ENCODE data around the gene SIGLEC12.

The SIGLEC12 gene

GRCh38 chr19:51501594-51502263 lies at the start of gene SIGLEC12:
Gene SIGLEC12 (minus strand): TSS chr19:51501800. CDS start chr19:51501733, 67 bp downstream.
- H3K27me3 ChIP-seq = no peaks in the 10 kb centered on the region
- H3K9me3 ChIP-seq = no peaks in the 10 kb centered on the region
- no peak within 1 kb of the TSS for H3K27ac ChIP-seq
- H3K4me1 ChIP-seq = peaks cover 15% of the 10 kb centered on the region
- peak within 1 kb of the TSS; percentile 69 for H3K4me2 ChIP-seq
- no peak within 1 kb of the TSS for H3K9ac ChIP-seq
- H3K4me3 ChIP-seq = no peak within 1 kb of the TSS
- TF ChIP-seq Cebpa-rat (IDR thresholded peaks at IDR 0.05) = no peak
- H4K20me1 ChIP-seq = no peaks in the 10 kb centered on the region
- H3K36me3 ChIP-seq = no peaks in the 10 kb centered on the region

GRCh38 chr19:51550848-51551672 lies 49.5 kb upstream of the SIGLEC12 start:
- no peak for TF ChIP-seq Cebpa-rat (IDR thresholded peaks at IDR 0.05)
- H3K4me1 ChIP-seq = peaks cover 62% of the 10 kb centered on the region
- H4K20me1 ChIP-seq = no peaks in the 10 kb centered on the region
- no peak overlapping the region for H3K27ac ChIP-seq
- H3K36me3 ChIP-seq = no peaks in the 10 kb centered on the region
- H3K9ac ChIP-seq = no peak overlapping the region
- no peak overlapping the region for H3K4me3 ChIP-seq
- no peaks in the 10 kb centered on the region for H3K27me3 ChIP-seq
- peak overlapping the region; percentile 68 for H3K4me2 ChIP-seq
- no peaks in the 10 kb centered on the region for H3K9me3 ChIP-seq

- TF ChIP-seq Cebpa-rat (IDR thresholded peaks at IDR 0.05) = no peak
- Histone ChIP-seq H3K27me3 (no peaks in the 10 kb centered on the region), H3K36me3 (no peaks in the 10 kb centered on the region), H3K4me3 (no peak overlapping the region), H3K9ac (no peak overlapping the region), H3K9me3 (no peaks in the 10 kb centered on the region), H4K20me1 (no peaks in the 10 kb centered on the region), H3K27ac (no peak overlapping the region), H3K4me1 (peaks cover 69% of the 10 kb centered on the region), H3K4me2 (peak overlapping the region; percentile 80)
These were observed 48.1 kb upstream of the SIGLEC12 start for GRCh38 chr19:51549533-51550324.

- no peaks in the 10 kb centered on the region for H3K9me3 ChIP-seq
- H3K27me3 ChIP-seq = no peaks in the 10 kb centered on the region
- H3K4me3 ChIP-seq = no peak overlapping the region
- no peak overlapping the region for H3K9ac ChIP-seq
- peak overlapping the region; percentile 80 for H3K4me2 ChIP-seq
- peaks cover 69% of the 10 kb centered on the region for H3K4me1 ChIP-seq
- H3K36me3 ChIP-seq = no peaks in the 10 kb centered on the region
- no peak overlapping the region for H3K27ac ChIP-seq
- no peak for TF ChIP-seq Cebpa-rat (IDR thresholded peaks at IDR 0.05)
- no peaks in the 10 kb centered on the region for H4K20me1 ChIP-seq
These were observed 47.3 kb upstream of the SIGLEC12 start for GRCh38 chr19:51548891-51549305.

GRCh38 chr19:51548213-51548651 lies 46.6 kb upstream of the SIGLEC12 start:
- no peak overlapping the region for H3K9ac ChIP-seq
- H3K36me3 ChIP-seq = no peaks in the 10 kb centered on the region
- peak overlapping the region; percentile 80 for H3K4me2 ChIP-seq
- H3K9me3 ChIP-seq = no peaks in the 10 kb centered on the region
- no peak for TF ChIP-seq Cebpa-rat (IDR thresholded peaks at IDR 0.05)
- H3K4me1 ChIP-seq = peaks cover 69% of the 10 kb centered on the region
- H3K27ac ChIP-seq = no peak overlapping the region
- H3K4me3 ChIP-seq = no peak overlapping the region
- H4K20me1 ChIP-seq = no peaks in the 10 kb centered on the region
- no peaks in the 10 kb centered on the region for H3K27me3 ChIP-seq

- no peak for TF ChIP-seq Cebpa-rat (IDR thresholded peaks at IDR 0.05)
- Histone ChIP-seq H4K20me1 (no peaks in the 10 kb centered on the region), H3K27me3 (no peaks in the 10 kb centered on the region), H3K4me1 (peaks cover 69% of the 10 kb centered on the region), H3K4me2 (peak overlapping the region; percentile 80), H3K36me3 (no peaks in the 10 kb centered on the region), H3K9me3 (no peaks in the 10 kb centered on the region), H3K4me3 (no peak overlapping the region), H3K27ac (peak overlapping the region; percentile 24; the same call in 1 of the 2 replicates), H3K9ac (no peak overlapping the region)
These were observed 46.0 kb upstream of the SIGLEC12 start for GRCh38 chr19:51547397-51548212.

- no peak for TF ChIP-seq Cebpa-rat (IDR thresholded peaks at IDR 0.05)
- Histone ChIP-seq H3K4me2 (peak overlapping the region; percentile 80), H4K20me1 (no peaks in the 10 kb centered on the region), H3K4me3 (no peak overlapping the region), H3K36me3 (no peaks in the 10 kb centered on the region), H3K27me3 (no peaks in the 10 kb centered on the region), H3K9me3 (no peaks in the 10 kb centered on the region), H3K4me1 (peaks cover 64% of the 10 kb centered on the region), H3K27ac (peak overlapping the region; percentile 24; the same call in 1 of the 2 replicates), H3K9ac (no peak overlapping the region)
These were observed 45.2 kb upstream of the SIGLEC12 start for GRCh38 chr19:51546650-51547396.

- H3K9ac ChIP-seq = no peak overlapping the region
- H4K20me1 ChIP-seq = no peaks in the 10 kb centered on the region
- peaks cover 58% of the 10 kb centered on the region for H3K4me1 ChIP-seq
- H3K36me3 ChIP-seq = no peaks in the 10 kb centered on the region
- no peak for TF ChIP-seq Cebpa-rat (IDR thresholded peaks at IDR 0.05)
- no peaks in the 10 kb centered on the region for H3K9me3 ChIP-seq
- H3K27me3 ChIP-seq = no peaks in the 10 kb centered on the region
- no peak overlapping the region for H3K4me3 ChIP-seq
- H3K4me2 ChIP-seq = peak overlapping the region; percentile 80
- no peak overlapping the region for H3K27ac ChIP-seq
These were observed 44.6 kb upstream of the SIGLEC12 start for GRCh38 chr19:51546107-51546649.
